ENCODE data around the gene CMTM8.

The CMTM8 gene

GRCh38 chr3:32373276-32373675, 134.8 kb downstream of the CMTM8 start:
- no peaks in the 10 kb centered on the region for H4K20me1 ChIP-seq (ENCODE audit: insufficient read depth, low read length)
- H3K27ac ChIP-seq (ENCODE audit: low read length): no peak overlapping the region
- no peak for TF ChIP-seq EZH2 (IDR thresholded peaks at IDR 0.05; ENCODE audit: borderline replicate concordance, low read depth, low read length, severe bottlenecking)
- TF ChIP-seq, protein P1, sequence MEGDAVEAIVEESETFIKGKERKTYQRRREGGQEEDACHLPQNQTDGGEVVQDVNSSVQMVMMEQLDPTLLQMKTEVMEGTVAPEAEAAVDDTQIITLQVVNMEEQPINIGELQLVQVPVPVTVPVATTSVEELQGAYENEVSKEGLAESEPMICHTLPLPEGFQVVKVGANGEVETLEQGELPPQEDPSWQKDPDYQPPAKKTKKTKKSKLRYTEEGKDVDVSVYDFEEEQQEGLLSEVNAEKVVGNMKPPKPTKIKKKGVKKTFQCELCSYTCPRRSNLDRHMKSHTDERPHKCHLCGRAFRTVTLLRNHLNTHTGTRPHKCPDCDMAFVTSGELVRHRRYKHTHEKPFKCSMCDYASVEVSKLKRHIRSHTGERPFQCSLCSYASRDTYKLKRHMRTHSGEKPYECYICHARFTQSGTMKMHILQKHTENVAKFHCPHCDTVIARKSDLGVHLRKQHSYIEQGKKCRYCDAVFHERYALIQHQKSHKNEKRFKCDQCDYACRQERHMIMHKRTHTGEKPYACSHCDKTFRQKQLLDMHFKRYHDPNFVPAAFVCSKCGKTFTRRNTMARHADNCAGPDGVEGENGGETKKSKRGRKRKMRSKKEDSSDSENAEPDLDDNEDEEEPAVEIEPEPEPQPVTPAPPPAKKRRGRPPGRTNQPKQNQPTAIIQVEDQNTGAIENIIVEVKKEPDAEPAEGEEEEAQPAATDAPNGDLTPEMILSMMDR (IDR thresholded peaks at IDR 0.05; ENCODE audit: borderline replicate concordance, extremely low read depth, low read length, poor library complexity, severe bottlenecking): no peak
- no peaks in the 10 kb centered on the region for H3K36me3 ChIP-seq (ENCODE audit: insufficient read depth, low read length)
- H3K9ac ChIP-seq (ENCODE audit: low read depth, low read length): no peak overlapping the region
- no peaks in the 10 kb centered on the region for H3K27me3 ChIP-seq (ENCODE audit: insufficient read depth, low read length, poor library complexity)
- no peak for ATAC-seq (ENCODE audit: insufficient read depth, low read depth)
- peaks cover 41% of the 10 kb centered on the region for H3K4me1 ChIP-seq (ENCODE audit: insufficient read depth, low read length)
- H3K9me3 ChIP-seq (ENCODE audit: insufficient read depth, low read length, severe bottlenecking): no peaks in the 10 kb centered on the region
- DNase-seq: no peak
- H3K4me2 ChIP-seq (ENCODE audit: insufficient read depth, low read length): no peak overlapping the region
- no peak overlapping the region for H2AFZ ChIP-seq (ENCODE audit: low read depth, low read length)
- no peaks in the 10 kb centered on the region for H3K79me2 ChIP-seq (ENCODE audit: insufficient read depth, low read length)
- H3K4me3 ChIP-seq (ENCODE audit: low read depth in 1 of 2, low read length in 2 of 2): no peak overlapping the region

DNA sequence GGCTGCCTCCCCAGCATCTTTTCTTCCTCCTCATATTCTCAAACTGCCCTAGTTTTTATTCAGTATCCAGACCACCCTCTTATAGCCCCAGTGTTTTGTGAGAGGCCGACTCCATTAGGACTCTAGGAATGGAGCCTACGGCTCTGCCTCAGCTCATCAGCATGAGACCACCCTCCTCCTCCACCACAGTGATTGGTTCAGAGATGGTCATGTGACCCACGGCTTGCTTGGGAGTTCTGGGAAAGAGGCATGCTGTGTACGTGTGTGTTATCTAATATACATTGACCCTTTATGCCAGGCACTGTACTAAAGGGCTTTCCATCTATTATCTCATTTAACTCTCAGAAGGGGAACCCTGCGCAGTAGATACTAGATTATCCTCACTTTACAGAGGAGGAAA, 135.4 kb downstream of the CMTM8 start:
- H3K27ac ChIP-seq (ENCODE audit: low read length): no peak overlapping the region
- H3K4me1 ChIP-seq (ENCODE audit: insufficient read depth, low read length): peaks cover 38% of the 10 kb centered on the region
- H4K20me1 ChIP-seq (ENCODE audit: insufficient read depth, low read length): no peaks in the 10 kb centered on the region
- H2AFZ ChIP-seq (ENCODE audit: low read depth, low read length): no peak overlapping the region
- H3K9me3 ChIP-seq (ENCODE audit: insufficient read depth, low read length, severe bottlenecking): no peaks in the 10 kb centered on the region
- H3K4me3 ChIP-seq (ENCODE audit: low read depth in 1 of 2, low read length in 2 of 2): no peak overlapping the region
- no peaks in the 10 kb centered on the region for H3K79me2 ChIP-seq (ENCODE audit: insufficient read depth, low read length)
- H3K9ac ChIP-seq (ENCODE audit: low read depth, low read length): no peak overlapping the region
- H3K4me2 ChIP-seq (ENCODE audit: insufficient read depth, low read length): no peak overlapping the region
- DNase-seq (no peak), ATAC-seq (ENCODE audit: insufficient read depth, low read depth) (no peak)
- TF ChIP-seq, protein P1 (IDR thresholded peaks at IDR 0.05; ENCODE audit: borderline replicate concordance, extremely low read depth, low read length, poor library complexity, severe bottlenecking): no peak
- TF ChIP-seq EZH2 (IDR thresholded peaks at IDR 0.05; ENCODE audit: borderline replicate concordance, low read depth, low read length, severe bottlenecking): no peak
- H3K36me3 ChIP-seq (ENCODE audit: insufficient read depth, low read length): no peaks in the 10 kb centered on the region
- H3K27me3 ChIP-seq (ENCODE audit: insufficient read depth, low read length, poor library complexity): no peaks in the 10 kb centered on the region

GRCh38 chr3:32374788-32375595, 136.5 kb downstream of the CMTM8 start:
- peak; percentile 58; the same call in 2 of the 3 replicates for ATAC-seq (ENCODE audit: insufficient read depth, low read depth)
- DNase-seq: peak; percentile 75
- no peaks in the 10 kb centered on the region for H3K27me3 ChIP-seq (ENCODE audit: insufficient read depth, low read length, poor library complexity)
- no peaks in the 10 kb centered on the region for H3K79me2 ChIP-seq (ENCODE audit: insufficient read depth, low read length)
- peak overlapping the region; percentile 49; the same call in 1 of the 2 replicates for H2AFZ ChIP-seq (ENCODE audit: low read depth, low read length)
- H4K20me1 ChIP-seq (ENCODE audit: insufficient read depth, low read length): no peaks in the 10 kb centered on the region
- H3K36me3 ChIP-seq (ENCODE audit: insufficient read depth, low read length): no peaks in the 10 kb centered on the region
- H3K27ac ChIP-seq (ENCODE audit: low read length): peak overlapping the region; percentile 37
- no peaks in the 10 kb centered on the region for H3K9me3 ChIP-seq (ENCODE audit: insufficient read depth, low read length, severe bottlenecking)
- H3K4me1 ChIP-seq (ENCODE audit: insufficient read depth, low read length): peaks cover 33% of the 10 kb centered on the region
- no peak overlapping the region for H3K9ac ChIP-seq (ENCODE audit: low read depth, low read length)
- TF ChIP-seq, protein P1 (IDR thresholded peaks at IDR 0.05; ENCODE audit: borderline replicate concordance, extremely low read depth, low read length, poor library complexity, severe bottlenecking): peak; percentile 71
- TF ChIP-seq EZH2 (IDR thresholded peaks at IDR 0.05; ENCODE audit: borderline replicate concordance, low read depth, low read length, severe bottlenecking): no peak
- H3K4me2 ChIP-seq (ENCODE audit: insufficient read depth, low read length): no peak overlapping the region
- H3K4me3 ChIP-seq (ENCODE audit: low read depth in 1 of 2, low read length in 2 of 2): no peak overlapping the region
